Measurements from ENCODE around the gene SPRR2G. TPM values are rescaled to one million over a fixed set of nuclear protein-coding genes. Genes with fewer than 3 reads are reported as not detected.

The SPRR2G gene
- total and polyA plus RNA-seq, 7 experiments from 2014 or later: not detected

Other genes with a start within 250 kb of the SPRR2G start
- gene IVL, start 242.3 kb downstream of the SPRR2G start, total RNA-seq: not detected
- not detected for gene IVL, start 242.3 kb downstream of the SPRR2G start, polyA plus RNA-seq
- not detected for gene SPRR5, start 203.7 kb downstream of the SPRR2G start, total RNA-seq
- not detected for gene SPRR5, start 203.7 kb downstream of the SPRR2G start, polyA plus RNA-seq
- not detected for gene SPRR4, start 180.2 kb downstream of the SPRR2G start, total RNA-seq
- not detected for gene SPRR4, start 180.2 kb downstream of the SPRR2G start, polyA plus RNA-seq
- gene SPRR1A, start 166.8 kb downstream of the SPRR2G start, total RNA-seq: not detected
- gene SPRR1A, start 166.8 kb downstream of the SPRR2G start, polyA plus RNA-seq: not detected
- not detected for gene SPRR3, start 149.1 kb downstream of the SPRR2G start, total RNA-seq
- not detected for gene SPRR3, start 149.1 kb downstream of the SPRR2G start, polyA plus RNA-seq
- gene SPRR1B, start 119.7 kb downstream of the SPRR2G start, total RNA-seq: not detected
- gene SPRR1B, start 119.7 kb downstream of the SPRR2G start, polyA plus RNA-seq: not detected
- not detected for gene SPRR2D, start 109.8 kb downstream of the SPRR2G start, total RNA-seq
- gene SPRR2D, start 109.8 kb downstream of the SPRR2G start, polyA plus RNA-seq: not detected
- gene SPRR2A, start 93.4 kb downstream of the SPRR2G start, total RNA-seq: not detected
- not detected for gene SPRR2A, start 93.4 kb downstream of the SPRR2G start, polyA plus RNA-seq
- gene SPRR2B, start 79.3 kb downstream of the SPRR2G start, total RNA-seq: not detected
- gene SPRR2B, start 79.3 kb downstream of the SPRR2G start, polyA plus RNA-seq: not detected
- not detected for gene SPRR2E, start 56.4 kb downstream of the SPRR2G start, total RNA-seq
- gene SPRR2E, start 56.4 kb downstream of the SPRR2G start, polyA plus RNA-seq: not detected
- gene SPRR2F, start 37.4 kb downstream of the SPRR2G start, total RNA-seq: not detected
- not detected for gene SPRR2F, start 37.4 kb downstream of the SPRR2G start, polyA plus RNA-seq
- gene LELP1, start 52.5 kb upstream of the SPRR2G start, total RNA-seq: not detected
- not detected for gene LELP1, start 52.5 kb upstream of the SPRR2G start, polyA plus RNA-seq
- not detected for gene PRR9, start 66.7 kb upstream of the SPRR2G start, total RNA-seq
- not detected for gene PRR9, start 66.7 kb upstream of the SPRR2G start, polyA plus RNA-seq
- not detected for gene LORICRIN, start 108.8 kb upstream of the SPRR2G start, total RNA-seq
- gene LORICRIN, start 108.8 kb upstream of the SPRR2G start, polyA plus RNA-seq: not detected
- gene PGLYRP3, start 162.1 kb upstream of the SPRR2G start, total RNA-seq: not detected
- gene PGLYRP3, start 162.1 kb upstream of the SPRR2G start, polyA plus RNA-seq: not detected
- not detected for gene PGLYRP4, start 198.0 kb upstream of the SPRR2G start, total RNA-seq
- not detected for gene PGLYRP4, start 198.0 kb upstream of the SPRR2G start, polyA plus RNA-seq
- gene S100A9, start 207.0 kb upstream of the SPRR2G start, total RNA-seq: 1,000 to 10,000 TPM in 1 of 5 experiments, 100 to 1,000 TPM in 1, 1 to 10 TPM in 2, not detected in 1; 8.3 to 2,269 (median 103) TPM
- gene S100A9, start 207.0 kb upstream of the SPRR2G start, polyA plus RNA-seq: 10 to 100 TPM in 1 of 2 donors, 1 to 10 TPM in 1; 9.0 to 22.8 TPM
- 100 to 1,000 TPM in 1 of 5 experiments, 10 to 100 TPM in 1, not detected in 3; 22.0 to 179 TPM for gene S100A12, start 224.7 kb upstream of the SPRR2G start, total RNA-seq
- gene S100A12, start 224.7 kb upstream of the SPRR2G start, polyA plus RNA-seq: not detected
- gene S100A8, start 240.2 kb upstream of the SPRR2G start, total RNA-seq: 1,000 to 10,000 TPM in 1 of 5 experiments, 100 to 1,000 TPM in 1, 1 to 10 TPM in 2, not detected in 1; 1.3 to 1,624 (median 61.2) TPM
- 10 to 100 TPM in 1 of 2 donors, 1 to 10 TPM in 1; 1.7 to 10.8 TPM for gene S100A8, start 240.2 kb upstream of the SPRR2G start, polyA plus RNA-seq

Measured in naive thymus-derived CD4-positive, alpha-beta T cell (primary cell).